ENCODE measurements around the gene CRYZ.

DNA sequence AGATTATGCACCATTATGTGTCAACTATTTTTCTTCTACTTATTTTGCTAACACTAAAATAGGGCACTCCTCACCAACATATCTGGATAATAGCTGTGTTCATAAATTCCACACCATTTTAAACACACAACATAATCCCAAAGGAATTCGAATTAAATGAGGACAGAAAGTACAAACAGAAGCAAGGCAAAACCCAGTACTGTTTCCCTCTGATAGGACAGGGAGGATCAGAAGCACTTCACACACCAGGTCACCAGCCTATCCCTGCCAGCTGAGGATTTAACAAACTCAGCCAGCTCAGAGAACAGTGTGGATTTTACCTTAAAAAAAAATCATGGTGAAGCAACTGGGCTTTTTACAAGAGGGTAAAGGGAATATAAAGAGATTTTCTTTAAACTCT, 20.0 kb downstream of the CRYZ start:
- TF ChIP-seq, protein P1, sequence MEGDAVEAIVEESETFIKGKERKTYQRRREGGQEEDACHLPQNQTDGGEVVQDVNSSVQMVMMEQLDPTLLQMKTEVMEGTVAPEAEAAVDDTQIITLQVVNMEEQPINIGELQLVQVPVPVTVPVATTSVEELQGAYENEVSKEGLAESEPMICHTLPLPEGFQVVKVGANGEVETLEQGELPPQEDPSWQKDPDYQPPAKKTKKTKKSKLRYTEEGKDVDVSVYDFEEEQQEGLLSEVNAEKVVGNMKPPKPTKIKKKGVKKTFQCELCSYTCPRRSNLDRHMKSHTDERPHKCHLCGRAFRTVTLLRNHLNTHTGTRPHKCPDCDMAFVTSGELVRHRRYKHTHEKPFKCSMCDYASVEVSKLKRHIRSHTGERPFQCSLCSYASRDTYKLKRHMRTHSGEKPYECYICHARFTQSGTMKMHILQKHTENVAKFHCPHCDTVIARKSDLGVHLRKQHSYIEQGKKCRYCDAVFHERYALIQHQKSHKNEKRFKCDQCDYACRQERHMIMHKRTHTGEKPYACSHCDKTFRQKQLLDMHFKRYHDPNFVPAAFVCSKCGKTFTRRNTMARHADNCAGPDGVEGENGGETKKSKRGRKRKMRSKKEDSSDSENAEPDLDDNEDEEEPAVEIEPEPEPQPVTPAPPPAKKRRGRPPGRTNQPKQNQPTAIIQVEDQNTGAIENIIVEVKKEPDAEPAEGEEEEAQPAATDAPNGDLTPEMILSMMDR (conservative IDR thresholded peaks at IDR 0.05; ENCODE audit: low read depth, low read length), result no peak
- TF ChIP-seq EZH2 (IDR thresholded peaks at IDR 0.05; ENCODE audit: borderline replicate concordance, low read depth, low read length, poor library complexity, severe bottlenecking), result no peak
